GM21381 (cell line): Measurements from ENCODE around the gene ZNF57.
A peak's percentile ranks its signal among the peaks of the same experiment; 100 is the strongest.
"Not testable (repeated sequence)": the region's sequence is repeated elsewhere in the genome, so short reads cannot be mapped to it uniquely, and the experiment has no call there.

Experiments
- ATAC-seq: cut with Tn5 transposase; IDR thresholded peaks from one replicate; pipeline ENCODE4 v1.9.1; 2021; ENCODE audit warnings: mild to moderate bottlenecking, moderate library complexity; ENCODE audit not compliant: unreplicated experiment

ZNF57 gene

GRCh38 chr19:2900296-2901252 is at the start of gene ZNF57:
Gene ZNF57 (plus strand): TSS chr19:2900928. CDS start chr19:2901046, 118 bp downstream.
- peak; percentile 95 for ATAC-seq

- no peak for ATAC-seq
Measured at GRCh38 chr19:2852598-2852997, 48.1 kb upstream of the ZNF57 start.

GRCh38 chr19:2853015-2853606 is 47.6 kb upstream of the ZNF57 start:
- no peak for ATAC-seq

- ATAC-seq = no peak
Measured at GRCh38 chr19:2854849-2855248, 45.9 kb upstream of the ZNF57 start.

- no peak for ATAC-seq
Measured at GRCh38 chr19:2856457-2857050, 44.2 kb upstream of the ZNF57 start.

GRCh38 chr19:2858864-2859263 is 41.9 kb upstream of the ZNF57 start:
- no peak for ATAC-seq

- ATAC-seq = no peak
Measured at GRCh38 chr19:2863816-2864215, 36.9 kb upstream of the ZNF57 start.

- no peak for ATAC-seq
Measured at GRCh38 chr19:2865334-2866100, 35.2 kb upstream of the ZNF57 start.

GRCh38 chr19:2866495-2867024 is 34.2 kb upstream of the ZNF57 start:
- no peak for ATAC-seq

GRCh38 chr19:2867025-2867991 is 33.4 kb upstream of the ZNF57 start, which contains the start of gene ZNF556:
Gene ZNF556 (plus strand): TSS chr19:2867335. CDS start chr19:2867422, 87 bp downstream.
- ATAC-seq = no peak

GRCh38 chr19:2869618-2870017 is 31.1 kb upstream of the ZNF57 start:
- no peak for ATAC-seq

GRCh38 chr19:2872175-2872574 is 28.6 kb upstream of the ZNF57 start:
- not testable (repeated sequence) for ATAC-seq

GRCh38 chr19:2877398-2878331 is 23.1 kb upstream of the ZNF57 start:
- ATAC-seq = no peak

GRCh38 chr19:2883686-2884439 is 16.9 kb upstream of the ZNF57 start:
- ATAC-seq = no peak

GRCh38 chr19:2885736-2886135 is 15.0 kb upstream of the ZNF57 start:
- no peak for ATAC-seq

- no peak for ATAC-seq
Measured at GRCh38 chr19:2887391-2887914, 13.3 kb upstream of the ZNF57 start.

GRCh38 chr19:2888731-2889224 is 11.9 kb upstream of the ZNF57 start:
- ATAC-seq = no peak
